ENCODE measurements around the gene DOCK7.

The DOCK7 gene

DNA sequence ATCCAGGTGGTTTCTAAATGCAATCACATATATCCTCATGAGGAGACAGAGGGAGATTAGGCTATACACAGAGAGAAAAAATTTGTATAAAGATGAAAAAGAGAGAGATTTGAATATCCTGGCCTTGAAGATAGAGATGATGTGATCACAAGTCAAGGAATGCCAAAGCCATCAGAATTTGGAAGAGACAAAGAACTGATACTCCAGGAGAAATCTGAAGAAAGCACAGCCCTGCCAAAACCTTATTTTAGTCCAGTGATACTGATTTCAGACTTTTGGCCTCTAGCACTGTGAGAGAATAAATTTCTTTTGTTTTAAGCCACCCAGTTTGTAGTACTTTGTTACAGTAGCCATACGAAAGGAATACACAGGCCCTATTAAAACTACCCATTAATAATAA, 33.4 kb downstream of the DOCK7 start:
- Mint-ChIP-seq H3K4me3 (no peak overlapping the region), H3K36me3 (ENCODE audit: low read depth) (peaks cover 45% of the 10 kb centered on the region), H3K27ac (no peak overlapping the region), H3K27me3 (ENCODE audit: low read depth, poor library complexity) (no peaks in the 10 kb centered on the region), H3K4me1 (no peaks in the 10 kb centered on the region), H3K9me3 (peaks cover 13% of the 10 kb centered on the region)
- TF ChIP-seq, protein P1, sequence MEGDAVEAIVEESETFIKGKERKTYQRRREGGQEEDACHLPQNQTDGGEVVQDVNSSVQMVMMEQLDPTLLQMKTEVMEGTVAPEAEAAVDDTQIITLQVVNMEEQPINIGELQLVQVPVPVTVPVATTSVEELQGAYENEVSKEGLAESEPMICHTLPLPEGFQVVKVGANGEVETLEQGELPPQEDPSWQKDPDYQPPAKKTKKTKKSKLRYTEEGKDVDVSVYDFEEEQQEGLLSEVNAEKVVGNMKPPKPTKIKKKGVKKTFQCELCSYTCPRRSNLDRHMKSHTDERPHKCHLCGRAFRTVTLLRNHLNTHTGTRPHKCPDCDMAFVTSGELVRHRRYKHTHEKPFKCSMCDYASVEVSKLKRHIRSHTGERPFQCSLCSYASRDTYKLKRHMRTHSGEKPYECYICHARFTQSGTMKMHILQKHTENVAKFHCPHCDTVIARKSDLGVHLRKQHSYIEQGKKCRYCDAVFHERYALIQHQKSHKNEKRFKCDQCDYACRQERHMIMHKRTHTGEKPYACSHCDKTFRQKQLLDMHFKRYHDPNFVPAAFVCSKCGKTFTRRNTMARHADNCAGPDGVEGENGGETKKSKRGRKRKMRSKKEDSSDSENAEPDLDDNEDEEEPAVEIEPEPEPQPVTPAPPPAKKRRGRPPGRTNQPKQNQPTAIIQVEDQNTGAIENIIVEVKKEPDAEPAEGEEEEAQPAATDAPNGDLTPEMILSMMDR (IDR thresholded peaks at IDR 0.05) = no peak
- no peak for DNase-seq

DNA sequence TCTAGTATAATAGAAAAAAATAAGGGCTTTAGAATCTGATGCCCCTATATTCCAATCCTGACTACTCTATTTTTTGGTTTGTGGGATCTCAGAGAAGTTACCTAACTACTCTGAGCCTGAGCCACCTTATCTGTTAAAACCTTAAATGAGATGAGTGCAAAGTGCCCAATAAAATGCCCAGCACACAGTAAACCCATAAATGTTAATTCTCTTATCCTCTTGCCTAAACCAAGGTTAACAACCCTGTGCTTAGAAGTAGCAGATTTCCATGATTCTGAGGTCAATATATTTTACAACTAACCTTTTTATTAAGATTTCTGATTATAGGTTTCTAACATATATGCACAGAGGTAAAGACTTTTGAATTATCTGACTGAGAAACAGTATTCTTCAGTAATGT, 35.8 kb downstream of the DOCK7 start:
- Mint-ChIP-seq H3K4me3 (no peak overlapping the region), H3K4me1 (no peaks in the 10 kb centered on the region), H3K27me3 (ENCODE audit: low read depth, poor library complexity) (no peaks in the 10 kb centered on the region), H3K27ac (no peak overlapping the region), H3K36me3 (ENCODE audit: low read depth) (peaks cover 49% of the 10 kb centered on the region), H3K9me3 (peaks cover 13% of the 10 kb centered on the region)
- TF ChIP-seq, protein P1 (IDR thresholded peaks at IDR 0.05) = no peak
- DNase-seq = no peak

DNA sequence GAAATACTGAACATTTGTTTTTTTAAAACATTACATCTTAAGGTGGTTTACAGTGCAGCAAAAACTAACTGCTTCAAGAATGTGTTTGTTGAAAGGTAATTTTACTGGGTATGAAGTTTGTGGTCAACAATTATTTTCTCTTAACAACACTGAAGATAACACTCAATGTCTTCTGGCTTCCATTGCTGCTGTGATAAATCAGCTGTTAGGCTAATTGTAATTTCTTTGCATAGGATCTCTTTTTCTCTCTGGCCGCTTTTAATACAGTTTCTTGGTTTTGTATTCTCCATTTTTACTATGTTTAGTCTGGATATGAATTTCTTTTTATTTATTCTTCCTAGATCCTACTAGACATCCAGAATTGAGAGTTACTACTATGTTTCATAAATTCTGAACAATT, 44.9 kb downstream of the DOCK7 start:
- Mint-ChIP-seq H3K9me3 (peaks cover 30% of the 10 kb centered on the region), H3K27me3 (ENCODE audit: low read depth, poor library complexity) (no peaks in the 10 kb centered on the region), H3K36me3 (ENCODE audit: low read depth) (peaks cover 89% of the 10 kb centered on the region), H3K4me1 (no peaks in the 10 kb centered on the region), H3K4me3 (no peak overlapping the region), H3K27ac (no peak overlapping the region)
- TF ChIP-seq, protein P1 (IDR thresholded peaks at IDR 0.05) = no peak
- no peak for DNase-seq

DNA sequence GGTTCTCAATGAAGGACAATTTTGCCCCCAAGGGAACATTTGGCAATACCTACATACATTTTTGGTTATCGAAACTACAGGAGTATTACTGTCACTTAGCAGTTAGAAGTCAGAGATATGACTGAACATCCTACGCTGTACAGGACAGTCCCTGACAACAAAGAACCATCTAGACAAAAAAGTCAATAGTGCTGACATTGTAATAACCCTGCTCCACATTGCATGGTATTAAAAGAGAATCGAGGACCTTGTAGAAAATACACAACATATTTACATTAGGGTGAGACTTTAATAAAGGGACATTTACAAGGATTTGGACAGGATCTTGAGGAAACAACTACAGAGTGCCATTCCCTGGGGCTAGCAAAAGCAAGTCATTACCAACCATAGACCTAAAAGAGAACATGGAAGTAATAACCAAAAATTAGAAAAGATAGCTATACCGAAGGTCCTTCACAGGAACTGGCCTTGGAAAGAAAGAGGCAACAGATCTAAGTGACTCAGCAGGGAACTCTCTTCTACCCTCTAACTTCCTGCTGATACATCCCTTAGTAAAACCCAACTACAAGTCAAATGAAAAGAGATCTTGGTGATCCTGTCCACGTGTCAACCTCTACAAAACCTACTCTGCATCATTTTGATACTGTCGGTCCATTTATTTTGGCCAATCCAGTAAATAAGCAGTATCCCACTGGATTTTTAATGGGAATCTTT, 50.6 kb downstream of the DOCK7 start:
- no peak overlapping the region for H3K4me3 Mint-ChIP-seq
- no peaks in the 10 kb centered on the region for H3K27me3 Mint-ChIP-seq (ENCODE audit: low read depth, poor library complexity)
- TF ChIP-seq, protein P1 (IDR thresholded peaks at IDR 0.05) = no peak
- no peak overlapping the region for H3K27ac Mint-ChIP-seq
- H3K36me3 Mint-ChIP-seq (ENCODE audit: low read depth) = peaks cover 87% of the 10 kb centered on the region
- no peaks in the 10 kb centered on the region for H3K4me1 Mint-ChIP-seq
- no peak for DNase-seq
- H3K9me3 Mint-ChIP-seq = peaks cover 8% of the 10 kb centered on the region

DNA sequence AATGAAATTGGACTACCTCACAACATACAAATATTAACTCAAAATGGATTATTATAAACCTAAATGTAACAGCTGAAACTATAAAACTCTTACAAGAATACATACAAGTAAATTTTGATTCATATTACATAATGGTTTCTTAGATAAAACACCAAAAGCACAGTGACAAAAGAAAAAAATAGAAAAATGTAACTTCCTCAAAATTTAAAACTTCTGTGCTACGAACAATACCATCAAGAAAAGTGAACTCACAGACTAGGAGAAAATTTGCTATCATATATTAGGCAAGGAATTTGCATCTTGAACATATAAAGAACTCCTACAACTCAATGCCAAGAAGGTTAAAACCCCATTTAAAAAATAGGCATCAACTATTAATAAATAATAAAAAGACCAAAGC, 59.7 kb downstream of the DOCK7 start:
- Mint-ChIP-seq H3K27ac (no peak overlapping the region), H3K4me3 (no peak overlapping the region), H3K36me3 (ENCODE audit: low read depth) (peaks cover 71% of the 10 kb centered on the region), H3K4me1 (no peaks in the 10 kb centered on the region), H3K9me3 (peaks cover under 1% of the 10 kb centered on the region), H3K27me3 (ENCODE audit: low read depth, poor library complexity) (no peaks in the 10 kb centered on the region)
- TF ChIP-seq, protein P1 (IDR thresholded peaks at IDR 0.05) = no peak
- no peak for DNase-seq

DNA sequence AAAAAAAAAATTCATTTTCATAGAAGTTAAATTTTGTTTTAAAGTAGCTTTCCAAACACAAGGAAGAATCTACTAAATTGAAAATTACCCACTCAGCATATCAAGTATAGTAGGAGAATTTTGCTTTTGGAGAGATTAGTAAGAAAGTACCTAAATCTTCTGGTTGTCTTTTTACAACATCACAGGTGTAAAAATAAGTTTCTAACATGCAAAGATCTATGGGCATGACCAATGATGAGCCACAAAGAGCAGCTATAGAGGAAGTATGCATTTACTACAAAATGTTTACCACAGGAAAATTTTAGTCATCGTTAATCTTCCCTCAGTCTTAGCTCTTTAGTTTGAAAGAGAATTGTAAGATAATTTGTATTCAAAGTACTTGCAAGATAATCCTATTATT, 62.8 kb downstream of the DOCK7 start:
- H3K27me3 Mint-ChIP-seq (ENCODE audit: low read depth, poor library complexity) = no peaks in the 10 kb centered on the region
- peaks cover 47% of the 10 kb centered on the region for H3K36me3 Mint-ChIP-seq (ENCODE audit: low read depth)
- no peak for DNase-seq
- H3K9me3 Mint-ChIP-seq = no peaks in the 10 kb centered on the region
- TF ChIP-seq, protein P1 (IDR thresholded peaks at IDR 0.05) = no peak
- peak overlapping the region; percentile 53 for H3K27ac Mint-ChIP-seq
- H3K4me1 Mint-ChIP-seq = no peaks in the 10 kb centered on the region
- no peak overlapping the region for H3K4me3 Mint-ChIP-seq

Data from nephron progenitor cell (in vitro differentiated cells).